ENCODE results near the gene HS3ST3A1. TPM values are rescaled to one million over a fixed set of nuclear protein-coding genes. Genes with fewer than 3 reads are reported as not detected.
A peak's percentile ranks its signal among the peaks of the same experiment; 100 is the strongest.

Gene HS3ST3A1
- total and polyA plus RNA-seq, 2 experiments from 2014 or later: 1.2 to 1.5 TPM

DNA sequence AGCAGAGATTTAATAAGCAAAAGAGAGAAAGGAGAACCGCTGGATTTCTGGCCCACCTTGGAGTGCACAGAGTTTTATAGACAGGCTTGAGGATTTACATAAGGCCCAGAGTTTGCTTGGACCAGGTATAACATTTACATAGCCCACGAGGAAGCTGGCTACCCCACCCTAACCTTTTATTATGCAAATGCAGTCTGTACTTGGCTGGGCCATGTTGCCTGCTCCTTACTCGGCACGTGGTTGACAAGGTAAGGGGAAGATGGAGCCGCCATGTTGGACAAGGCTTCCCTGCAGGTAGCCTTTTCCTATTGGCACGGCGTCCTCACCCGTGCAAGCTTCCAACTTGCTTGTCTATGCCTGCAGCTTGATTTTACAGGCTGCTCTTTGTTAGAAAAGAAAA, 35.2 kb upstream of the HS3ST3A1 start:
- no peak for DNase-seq (ENCODE audit: low spot score)

DNA sequence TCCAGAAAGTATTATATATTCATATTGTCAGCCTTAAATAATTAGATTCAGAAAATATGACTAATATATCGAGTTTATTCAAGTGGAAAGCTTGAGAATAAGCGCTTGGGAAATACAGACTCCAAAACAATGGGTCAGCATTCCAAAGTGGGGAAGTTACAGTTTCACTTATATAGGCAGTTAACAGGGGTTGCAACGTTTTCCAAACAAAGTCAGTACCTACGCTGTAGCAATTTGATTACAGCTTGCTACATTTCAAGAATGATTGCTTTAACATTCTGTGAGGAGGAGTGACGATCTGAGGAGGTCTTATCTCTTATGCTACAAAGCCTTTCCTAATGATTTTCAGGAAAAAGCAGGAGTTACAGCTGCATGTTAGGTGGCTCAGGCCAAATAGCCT, 34.2 kb upstream of the HS3ST3A1 start:
- H3K4me2 ChIP-seq: no peak overlapping the region
- H3K4me3 ChIP-seq: no peak overlapping the region
- no peaks in the 10 kb centered on the region for H3K4me1 ChIP-seq (ENCODE audit: insufficient read depth)
- peak overlapping the region; percentile 4 for H2AFZ ChIP-seq
- no peak for DNase-seq (ENCODE audit: low spot score)
- TF ChIP-seq, protein P1, sequence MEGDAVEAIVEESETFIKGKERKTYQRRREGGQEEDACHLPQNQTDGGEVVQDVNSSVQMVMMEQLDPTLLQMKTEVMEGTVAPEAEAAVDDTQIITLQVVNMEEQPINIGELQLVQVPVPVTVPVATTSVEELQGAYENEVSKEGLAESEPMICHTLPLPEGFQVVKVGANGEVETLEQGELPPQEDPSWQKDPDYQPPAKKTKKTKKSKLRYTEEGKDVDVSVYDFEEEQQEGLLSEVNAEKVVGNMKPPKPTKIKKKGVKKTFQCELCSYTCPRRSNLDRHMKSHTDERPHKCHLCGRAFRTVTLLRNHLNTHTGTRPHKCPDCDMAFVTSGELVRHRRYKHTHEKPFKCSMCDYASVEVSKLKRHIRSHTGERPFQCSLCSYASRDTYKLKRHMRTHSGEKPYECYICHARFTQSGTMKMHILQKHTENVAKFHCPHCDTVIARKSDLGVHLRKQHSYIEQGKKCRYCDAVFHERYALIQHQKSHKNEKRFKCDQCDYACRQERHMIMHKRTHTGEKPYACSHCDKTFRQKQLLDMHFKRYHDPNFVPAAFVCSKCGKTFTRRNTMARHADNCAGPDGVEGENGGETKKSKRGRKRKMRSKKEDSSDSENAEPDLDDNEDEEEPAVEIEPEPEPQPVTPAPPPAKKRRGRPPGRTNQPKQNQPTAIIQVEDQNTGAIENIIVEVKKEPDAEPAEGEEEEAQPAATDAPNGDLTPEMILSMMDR (IDR thresholded peaks at IDR 0.05; ENCODE audit: poor library complexity): no peak
- no peaks in the 10 kb centered on the region for H3K79me2 ChIP-seq
- no peaks in the 10 kb centered on the region for H3K9me3 ChIP-seq (ENCODE audit: low read depth)
- H3K9me2 ChIP-seq (replicated peaks; ENCODE audit: insufficient read depth): no peaks in the 10 kb centered on the region
- H3K27me3 ChIP-seq: no peaks in the 10 kb centered on the region
- H3K27ac ChIP-seq: no peak overlapping the region
- no peaks in the 10 kb centered on the region for H3K36me3 ChIP-seq (replicated peaks; ENCODE audit: insufficient read depth, low read depth)
- H4K20me1 ChIP-seq (ENCODE audit: insufficient read depth, poor library complexity, severe bottlenecking): no peaks in the 10 kb centered on the region
- WGBS (ENCODE audit: low lambda C conversion rate, missing lambda C conversion rate): 50% methylated on average over 5 of the region's 5 CpGs

More for the DNA sequence above, 35.2 kb upstream of the HS3ST3A1 start:
- 88% methylated on average over 8 of the region's 8 CpGs for WGBS (ENCODE audit: low lambda C conversion rate, missing lambda C conversion rate)
- Histone ChIP-seq H4K20me1 (ENCODE audit: insufficient read depth, poor library complexity, severe bottlenecking) (no peaks in the 10 kb centered on the region), H3K4me1 (ENCODE audit: insufficient read depth) (no peaks in the 10 kb centered on the region), H3K9me2 (replicated peaks; ENCODE audit: insufficient read depth) (no peaks in the 10 kb centered on the region), H3K27ac (no peak overlapping the region), H3K4me2 (no peak overlapping the region), H3K36me3 (replicated peaks; ENCODE audit: insufficient read depth, low read depth) (no peaks in the 10 kb centered on the region), H3K4me3 (no peak overlapping the region), H2AFZ (no peak overlapping the region), H3K9me3 (ENCODE audit: low read depth) (no peaks in the 10 kb centered on the region), H3K79me2 (no peaks in the 10 kb centered on the region), H3K27me3 (no peaks in the 10 kb centered on the region)
- TF ChIP-seq, protein P1 (IDR thresholded peaks at IDR 0.05; ENCODE audit: poor library complexity): no peak
- TF ChIP-seq EZH2 (IDR thresholded peaks at IDR 0.05; ENCODE audit: borderline replicate concordance): no peak
- no peak for TF ChIP-seq EZH2phosphoT487 (IDR thresholded peaks at IDR 0.05; ENCODE audit: low read depth, severe bottlenecking, unreplicated experiment)

DNA sequence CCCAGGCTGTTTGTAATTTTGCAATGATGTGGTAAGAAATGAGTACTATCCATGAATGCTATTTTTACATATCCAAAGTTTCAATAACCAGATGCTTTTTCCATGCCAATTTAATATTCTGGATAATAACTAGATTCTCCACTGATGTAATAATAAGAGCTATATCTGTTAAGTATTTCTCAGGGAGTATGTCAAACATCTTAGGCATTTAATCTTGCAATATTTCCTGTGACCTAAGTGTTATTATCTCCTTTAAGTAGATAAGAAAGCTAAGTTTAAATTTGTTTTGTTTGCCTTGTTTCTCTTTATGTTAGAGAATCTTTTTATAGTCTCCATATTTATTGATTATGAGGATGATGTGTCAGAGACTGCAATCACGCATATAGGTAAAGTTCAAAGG, 32.3 kb upstream of the HS3ST3A1 start:
- no peak for DNase-seq (ENCODE audit: low spot score)
- Histone ChIP-seq H4K20me1 (ENCODE audit: insufficient read depth, poor library complexity, severe bottlenecking) (no peaks in the 10 kb centered on the region), H3K4me1 (ENCODE audit: insufficient read depth) (no peaks in the 10 kb centered on the region), H3K4me3 (no peak overlapping the region), H3K4me2 (no peak overlapping the region), H2AFZ (no peak overlapping the region), H3K79me2 (no peaks in the 10 kb centered on the region), H3K27ac (no peak overlapping the region), H3K9me3 (ENCODE audit: low read depth) (no peaks in the 10 kb centered on the region), H3K9me2 (replicated peaks; ENCODE audit: insufficient read depth) (no peaks in the 10 kb centered on the region), H3K27me3 (no peaks in the 10 kb centered on the region), H3K36me3 (replicated peaks; ENCODE audit: insufficient read depth, low read depth) (no peaks in the 10 kb centered on the region)
- TF ChIP-seq, protein P1 (IDR thresholded peaks at IDR 0.05; ENCODE audit: poor library complexity): no peak
- no peak for TF ChIP-seq EZH2 (IDR thresholded peaks at IDR 0.05; ENCODE audit: borderline replicate concordance)
- WGBS (ENCODE audit: low lambda C conversion rate, missing lambda C conversion rate): 87% methylated on average over 1 of the region's 1 CpG

DNA sequence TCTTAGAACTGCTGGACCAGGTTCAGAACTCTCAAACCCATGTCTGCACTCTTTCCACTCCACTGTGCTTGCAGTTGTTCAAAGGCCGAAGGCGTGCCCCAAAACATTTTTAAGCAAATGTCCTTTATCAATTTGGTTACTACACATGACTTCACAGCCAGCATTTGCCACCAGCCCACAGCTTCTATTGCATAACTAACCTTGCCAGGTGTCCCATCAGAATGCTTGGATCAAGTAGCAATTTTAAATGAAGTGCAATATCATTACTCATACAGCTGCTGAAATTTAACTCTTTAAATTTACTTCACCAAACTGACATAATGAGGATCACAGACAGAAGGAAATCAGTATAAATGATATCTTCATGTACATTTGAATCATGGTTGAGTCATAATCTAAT, 29.8 kb upstream of the HS3ST3A1 start:
- no peaks in the 10 kb centered on the region for H4K20me1 ChIP-seq (ENCODE audit: insufficient read depth, poor library complexity, severe bottlenecking)
- no peak overlapping the region for H2AFZ ChIP-seq
- TF ChIP-seq EZH2phosphoT487 (IDR thresholded peaks at IDR 0.05; ENCODE audit: low read depth, severe bottlenecking, unreplicated experiment) (no peak), EZH2 (IDR thresholded peaks at IDR 0.05; ENCODE audit: borderline replicate concordance) (no peak)
- TF ChIP-seq, protein P1 (IDR thresholded peaks at IDR 0.05; ENCODE audit: poor library complexity): no peak
- no peaks in the 10 kb centered on the region for H3K9me2 ChIP-seq (replicated peaks; ENCODE audit: insufficient read depth)
- no peak overlapping the region for H3K27ac ChIP-seq
- H3K9me3 ChIP-seq (ENCODE audit: low read depth): no peaks in the 10 kb centered on the region
- H3K36me3 ChIP-seq (replicated peaks; ENCODE audit: insufficient read depth, low read depth): no peaks in the 10 kb centered on the region
- no peak overlapping the region for H3K4me2 ChIP-seq
- WGBS (ENCODE audit: low lambda C conversion rate, missing lambda C conversion rate): 91% methylated on average over 2 of the region's 2 CpGs
- H3K79me2 ChIP-seq: no peaks in the 10 kb centered on the region
- DNase-seq (ENCODE audit: low spot score): no peak
- no peak overlapping the region for H3K4me3 ChIP-seq
- H3K27me3 ChIP-seq: no peaks in the 10 kb centered on the region
- H3K4me1 ChIP-seq (ENCODE audit: insufficient read depth): no peaks in the 10 kb centered on the region
